ENCODE data around the gene ANO9. TPM values are rescaled to one million over a fixed set of nuclear protein-coding genes. Genes with fewer than 3 reads are reported as not detected.
A peak's percentile ranks its signal among the peaks of the same experiment; 100 is the strongest.

Gene ANO9
- total RNA-seq, 4 donors from 2014 or later, result 0.11 to 0.42 (median 0.32) TPM; not detected in 1

DNA sequence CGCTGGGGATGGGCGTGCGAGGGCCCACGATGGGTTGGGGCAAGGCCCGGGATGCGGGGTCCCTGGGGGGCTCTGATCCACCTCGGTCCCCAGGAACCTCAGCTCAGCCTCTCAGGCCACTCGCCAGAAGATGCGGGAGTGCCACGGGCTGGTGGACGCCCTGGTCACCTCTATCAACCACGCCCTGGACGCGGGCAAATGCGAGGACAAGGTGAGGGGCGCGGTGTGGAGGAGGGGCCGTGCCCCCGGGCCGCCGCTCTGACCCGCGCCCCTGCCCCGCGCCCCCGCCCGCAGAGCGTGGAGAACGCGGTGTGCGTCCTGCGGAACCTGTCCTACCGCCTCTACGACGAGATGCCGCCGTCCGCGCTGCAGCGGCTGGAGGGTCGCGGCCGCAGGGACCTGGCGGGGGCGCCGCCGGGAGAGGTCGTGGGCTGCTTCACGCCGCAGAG lies 41.5 kb downstream of the ANO9 start:
- Histone ChIP-seq H3K4me3 (no peak overlapping the region), H3K27me3 (peaks cover 0 to 35% (median 11%) of the 10 kb centered on the region in 4 donors), H3K9me3 (no peaks in the 10 kb centered on the region), H3K4me1 (peaks cover 10 to 26% (median 17%) of the 10 kb centered on the region in 4 donors), H3K36me3 (no peaks in the 10 kb centered on the region), H3K27ac (replicated peaks in 1 of 4) (no peak overlapping the region)
- 20% methylated on average over 6 of the region's 50 CpGs for WGBS
- TF ChIP-seq, protein P1, sequence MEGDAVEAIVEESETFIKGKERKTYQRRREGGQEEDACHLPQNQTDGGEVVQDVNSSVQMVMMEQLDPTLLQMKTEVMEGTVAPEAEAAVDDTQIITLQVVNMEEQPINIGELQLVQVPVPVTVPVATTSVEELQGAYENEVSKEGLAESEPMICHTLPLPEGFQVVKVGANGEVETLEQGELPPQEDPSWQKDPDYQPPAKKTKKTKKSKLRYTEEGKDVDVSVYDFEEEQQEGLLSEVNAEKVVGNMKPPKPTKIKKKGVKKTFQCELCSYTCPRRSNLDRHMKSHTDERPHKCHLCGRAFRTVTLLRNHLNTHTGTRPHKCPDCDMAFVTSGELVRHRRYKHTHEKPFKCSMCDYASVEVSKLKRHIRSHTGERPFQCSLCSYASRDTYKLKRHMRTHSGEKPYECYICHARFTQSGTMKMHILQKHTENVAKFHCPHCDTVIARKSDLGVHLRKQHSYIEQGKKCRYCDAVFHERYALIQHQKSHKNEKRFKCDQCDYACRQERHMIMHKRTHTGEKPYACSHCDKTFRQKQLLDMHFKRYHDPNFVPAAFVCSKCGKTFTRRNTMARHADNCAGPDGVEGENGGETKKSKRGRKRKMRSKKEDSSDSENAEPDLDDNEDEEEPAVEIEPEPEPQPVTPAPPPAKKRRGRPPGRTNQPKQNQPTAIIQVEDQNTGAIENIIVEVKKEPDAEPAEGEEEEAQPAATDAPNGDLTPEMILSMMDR (IDR thresholded peaks at IDR 0.05), result no peak
- TF ChIP-seq EP300 (IDR thresholded peaks at IDR 0.05) (no peak), POLR2AphosphoS5 (IDR thresholded peaks at IDR 0.05) (no peak)
- intact Hi-C loops (cut with DNase I), result no loop called here
- DNase-seq (ENCODE audit: extremely low spot score), result no peak

DNA sequence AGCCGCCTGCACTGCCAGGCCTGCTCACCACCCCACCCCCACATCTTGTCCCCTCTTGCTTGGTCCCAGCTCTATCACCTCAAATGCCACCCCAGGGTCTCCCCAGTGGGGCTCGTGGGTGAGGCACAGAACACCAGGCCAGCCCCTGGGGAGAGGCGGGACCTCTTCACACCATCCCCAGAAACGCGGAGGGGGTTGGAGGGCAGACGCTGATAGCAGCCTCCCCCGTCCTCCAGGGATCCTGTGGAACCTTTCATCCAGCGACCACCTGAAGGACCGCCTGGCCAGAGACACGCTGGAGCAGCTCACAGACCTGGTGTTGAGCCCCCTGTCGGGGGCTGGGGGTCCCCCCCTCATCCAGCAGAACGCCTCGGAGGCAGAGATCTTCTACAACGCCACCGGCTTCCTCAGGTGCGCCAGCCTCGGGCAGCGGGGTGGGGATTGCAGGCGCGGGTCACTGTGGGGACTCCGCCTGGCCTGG lies 42.0 kb downstream of the ANO9 start:
- DNase-seq (ENCODE audit: extremely low spot score), result no peak
- WGBS, result 58% methylated on average over 3 of the region's 21 CpGs
- H3K27ac ChIP-seq (replicated peaks in 1 of 4), result no peak overlapping the region
- H3K36me3 ChIP-seq, result no peaks in the 10 kb centered on the region
- intact Hi-C loops (cut with DNase I), result no loop called here
- no peak overlapping the region for H3K4me3 ChIP-seq
- H3K9me3 ChIP-seq, result no peaks in the 10 kb centered on the region
- TF ChIP-seq EP300 (IDR thresholded peaks at IDR 0.05), result no peak
- TF ChIP-seq, protein P1 (IDR thresholded peaks at IDR 0.05), result no peak
- TF ChIP-seq POLR2A (IDR thresholded peaks at IDR 0.05; ENCODE audit: low read depth), result no peak
- no peak for TF ChIP-seq POLR2AphosphoS5 (IDR thresholded peaks at IDR 0.05)
- H3K4me1 ChIP-seq, result peaks cover 9 to 26% (median 15%) of the 10 kb centered on the region in 4 donors
- peaks cover 0 to 39% (median 11%) of the 10 kb centered on the region in 4 donors for H3K27me3 ChIP-seq

DNA sequence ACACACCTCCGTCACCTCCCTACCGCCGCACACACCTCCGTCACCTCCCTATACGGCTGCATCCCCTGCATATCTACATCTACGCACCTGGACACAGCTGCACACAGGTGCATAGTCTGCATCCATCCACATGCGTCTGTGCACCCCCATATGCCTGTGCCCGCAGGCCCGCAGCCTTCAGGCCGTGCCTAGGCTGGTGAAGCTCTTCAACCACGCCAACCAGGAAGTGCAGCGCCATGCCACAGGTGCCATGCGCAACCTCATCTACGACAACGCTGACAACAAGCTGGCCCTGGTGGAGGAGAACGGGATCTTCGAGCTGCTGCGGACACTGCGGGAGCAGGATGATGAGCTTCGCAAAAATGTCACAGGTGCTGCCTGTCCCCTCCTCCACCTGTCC lies 43.0 kb downstream of the ANO9 start:
- Histone ChIP-seq H3K27ac (replicated peaks in 1 of 4) (no peak overlapping the region), H3K4me3 (no peak overlapping the region), H3K27me3 (peaks cover 0 to 48% (median 11%) of the 10 kb centered on the region in 4 donors), H3K36me3 (no peaks in the 10 kb centered on the region), H3K9me3 (no peaks in the 10 kb centered on the region), H3K4me1 (peaks cover 9 to 26% (median 15%) of the 10 kb centered on the region in 4 donors)
- intact Hi-C loops (cut with DNase I), result no loop called here
- TF ChIP-seq, protein P1 (IDR thresholded peaks at IDR 0.05), result no peak
- TF ChIP-seq EP300 (IDR thresholded peaks at IDR 0.05), result no peak
- no peak for TF ChIP-seq POLR2A (IDR thresholded peaks at IDR 0.05; ENCODE audit: low read depth)
- no peak for TF ChIP-seq POLR2AphosphoS5 (IDR thresholded peaks at IDR 0.05)
- WGBS, result 83% methylated on average over 20 of the region's 20 CpGs
- DNase-seq (ENCODE audit: extremely low spot score), result no peak

DNA sequence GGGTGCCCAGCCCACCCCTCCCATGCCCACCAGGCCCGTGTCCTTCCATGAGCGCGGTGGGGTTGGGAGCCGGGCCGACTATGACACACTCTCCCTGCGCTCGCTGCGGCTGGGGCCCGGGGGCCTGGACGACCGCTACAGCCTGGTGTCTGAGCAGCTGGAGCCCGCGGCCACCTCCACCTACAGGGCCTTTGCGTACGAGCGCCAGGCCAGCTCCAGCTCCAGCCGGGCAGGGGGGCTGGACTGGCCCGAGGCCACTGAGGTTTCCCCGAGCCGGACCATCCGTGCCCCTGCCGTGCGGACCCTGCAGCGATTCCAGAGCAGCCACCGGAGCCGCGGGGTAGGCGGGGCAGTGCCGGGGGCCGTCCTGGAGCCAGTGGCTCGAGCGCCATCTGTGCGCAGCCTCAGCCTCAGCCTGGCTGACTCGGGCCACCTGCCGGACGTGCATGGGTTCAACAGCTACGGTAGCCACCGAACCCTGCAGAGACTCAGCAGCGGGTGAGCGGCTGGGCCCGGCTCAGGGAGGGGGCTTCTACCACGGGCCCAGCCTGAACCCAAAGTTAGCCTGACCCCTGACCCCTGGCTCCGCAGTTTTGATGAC lies 44.8 kb downstream of the ANO9 start:
- intact Hi-C loops (cut with DNase I), result no loop called here
- Histone ChIP-seq H3K27me3 (peaks cover 0 to 60% (median 10%) of the 10 kb centered on the region in 4 donors), H3K4me1 (peaks cover 10 to 26% (median 18%) of the 10 kb centered on the region in 4 donors), H3K9me3 (no peaks in the 10 kb centered on the region), H3K36me3 (no peaks in the 10 kb centered on the region), H3K27ac (replicated peaks in 1 of 4) (no peak overlapping the region), H3K4me3 (peak overlapping the region; percentile 45 to 61 (median 50))
- 19% methylated on average over 4 of the region's 43 CpGs for WGBS
- DNase-seq (ENCODE audit: extremely low spot score), result no peak
- no peak for TF ChIP-seq POLR2A (IDR thresholded peaks at IDR 0.05; ENCODE audit: low read depth)
- TF ChIP-seq, protein P1 (IDR thresholded peaks at IDR 0.05), result peak; percentile 53 to 62 (median 53)

All from esophagus muscularis mucosa (tissue), 4 donors.